ENCODE data around the gene ZNF581.

Gene ZNF581

DNA sequence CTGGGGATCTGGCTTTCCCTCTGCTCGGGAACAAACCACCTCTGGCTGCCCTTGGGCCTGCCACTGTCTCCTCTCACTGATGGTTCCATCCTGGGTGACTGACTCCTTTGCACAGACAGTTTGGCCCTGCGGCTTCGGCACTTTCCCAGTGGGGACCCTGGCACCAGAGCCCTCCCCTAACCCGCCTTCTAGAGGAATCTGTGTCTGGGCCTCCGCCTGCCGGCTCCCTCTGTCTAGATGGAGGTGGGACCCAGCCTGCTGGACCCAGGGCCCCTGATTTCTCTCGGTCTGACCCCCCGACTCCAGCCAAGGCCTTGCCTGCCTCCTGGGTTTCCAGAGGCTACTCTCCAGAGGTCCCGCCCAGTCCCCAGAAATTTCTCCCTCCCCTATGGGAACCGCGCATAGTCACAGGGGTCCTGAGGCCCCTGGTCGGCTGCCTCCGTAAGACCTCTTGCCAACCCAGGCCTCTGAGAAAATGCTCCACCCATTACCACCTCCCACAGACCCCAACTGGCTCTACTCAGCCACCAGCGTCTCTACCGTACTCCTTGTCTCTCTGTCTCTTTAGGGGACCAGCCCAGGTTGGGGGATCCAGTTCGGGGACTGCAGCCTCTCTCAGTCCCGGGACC lies 7.3 kb downstream of the ZNF581 start:
- DNase-seq (ENCODE audit: low spot score): no peak
- TF ChIP-seq CTCF (conservative IDR thresholded peaks at IDR 0.05; ENCODE audit: low read depth): no peak
- H3K27ac ChIP-seq: peak overlapping the region; percentile 96
- CTCF ChIA-PET: interaction anchor here (0.7 kb wide), 1 partner anchor 947 kb away, joined by 3 read pairs; no protein-coding TSS in a partner anchor
- POLR2A ChIA-PET (ENCODE audit: low non-redundant PET): no interaction called here

DNA sequence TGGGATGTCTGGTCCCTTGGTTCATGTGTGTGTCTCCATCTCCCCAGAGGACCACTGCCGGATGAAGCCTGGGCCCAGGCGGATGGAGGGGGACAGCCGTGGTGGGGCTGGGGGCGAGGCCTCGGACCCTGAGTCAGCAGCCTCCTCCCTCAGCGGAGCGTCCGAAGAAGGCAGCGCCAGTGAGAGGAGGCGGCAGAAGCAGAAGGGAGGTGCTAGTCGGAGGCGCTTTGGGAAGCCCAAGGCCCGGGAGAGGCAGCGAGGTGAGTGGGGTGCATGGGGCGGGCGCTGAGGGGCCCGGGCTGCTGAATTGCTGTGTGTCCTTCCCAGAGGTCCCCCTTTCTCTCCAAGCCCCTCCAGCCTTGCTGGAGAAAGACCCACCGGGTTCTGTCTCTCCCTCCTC lies 7.8 kb downstream of the ZNF581 start:
- no peak for TF ChIP-seq CTCF (conservative IDR thresholded peaks at IDR 0.05; ENCODE audit: low read depth)
- no peak for DNase-seq (ENCODE audit: low spot score)
- peak overlapping the region; percentile 96 for H3K27ac ChIP-seq
- POLR2A ChIA-PET (ENCODE audit: low non-redundant PET): no interaction called here
- CTCF ChIA-PET: no interaction called here

DNA sequence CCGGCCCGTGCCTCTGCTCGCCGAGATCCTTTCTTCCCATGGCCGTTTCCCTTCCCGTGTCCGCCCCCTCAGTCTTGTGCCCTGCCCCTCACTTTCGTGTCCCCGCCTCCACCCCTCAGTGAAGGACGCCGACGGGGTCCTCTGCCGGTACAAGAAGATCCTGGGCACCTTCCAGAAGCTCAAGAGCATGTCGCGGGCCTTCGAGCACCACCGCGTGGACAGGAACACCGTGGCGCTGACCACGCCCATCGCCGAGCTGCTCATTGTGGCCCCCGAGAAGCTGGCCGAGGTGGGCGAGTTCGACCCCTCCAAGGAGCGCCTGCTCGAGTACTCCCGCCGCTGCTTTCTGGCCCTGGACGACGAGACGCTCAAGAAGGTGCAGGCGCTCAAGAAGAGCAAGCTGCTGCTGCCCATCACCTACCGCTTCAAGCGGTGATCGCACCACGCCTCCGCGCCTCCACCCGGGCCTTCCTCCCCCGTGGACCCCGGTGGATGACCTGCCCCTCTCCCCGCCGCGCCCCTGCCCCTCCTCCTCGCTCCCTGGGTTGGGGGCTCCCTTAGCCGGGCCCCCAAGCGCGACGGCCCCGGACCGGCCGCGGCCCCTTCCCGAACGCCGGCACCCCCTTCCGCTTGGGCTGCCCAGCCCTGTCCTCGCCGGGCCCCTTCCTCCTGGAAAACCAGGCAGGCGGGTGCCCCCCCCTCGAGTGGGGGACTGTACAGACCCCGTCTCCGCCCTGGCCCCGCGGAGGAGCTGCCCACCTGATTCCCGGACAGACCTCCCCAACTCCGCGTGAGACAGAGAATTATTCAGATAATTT lies 9.1 kb downstream of the ZNF581 start:
- H3K27ac ChIP-seq: peak overlapping the region; percentile 98
- ChIA-PET POLR2A (ENCODE audit: low non-redundant PET) (interaction anchor here (0.6 kb wide), 1 partner anchor 1491 kb away, joined by 4 read pairs; no protein-coding TSS in a partner anchor), CTCF (interaction anchor here (0.6 to 0.8 kb wide), 6 partner anchors 19 to 536 kb away, joined by 3 to 7 read pairs (median 4); no protein-coding TSS in a partner anchor)
- no peak for TF ChIP-seq CTCF (conservative IDR thresholded peaks at IDR 0.05; ENCODE audit: low read depth)
- DNase-seq (ENCODE audit: low spot score): no peak

- TF ChIP-seq CTCF (conservative IDR thresholded peaks at IDR 0.05; ENCODE audit: low read depth): peak; percentile 98
- CTCF ChIA-PET: interaction anchor here (0.6 to 0.8 kb wide), 6 partner anchors 14 to 155 kb away, joined by 3 to 7 read pairs (median 4); no protein-coding TSS in a partner anchor
- POLR2A ChIA-PET (ENCODE audit: low non-redundant PET): interaction anchor here (0.6 to 0.9 kb wide), 3 partner anchors 11 to 1489 kb away, joined by 3 to 4 read pairs (median 3); no protein-coding TSS in a partner anchor
- peak overlapping the region; percentile 98 for H3K27ac ChIP-seq
- DNase-seq (ENCODE audit: low spot score): peak; percentile 94
Observed at GRCh38 chr19:55653651-55654322, 10.3 kb downstream of the ZNF581 start.

DNA sequence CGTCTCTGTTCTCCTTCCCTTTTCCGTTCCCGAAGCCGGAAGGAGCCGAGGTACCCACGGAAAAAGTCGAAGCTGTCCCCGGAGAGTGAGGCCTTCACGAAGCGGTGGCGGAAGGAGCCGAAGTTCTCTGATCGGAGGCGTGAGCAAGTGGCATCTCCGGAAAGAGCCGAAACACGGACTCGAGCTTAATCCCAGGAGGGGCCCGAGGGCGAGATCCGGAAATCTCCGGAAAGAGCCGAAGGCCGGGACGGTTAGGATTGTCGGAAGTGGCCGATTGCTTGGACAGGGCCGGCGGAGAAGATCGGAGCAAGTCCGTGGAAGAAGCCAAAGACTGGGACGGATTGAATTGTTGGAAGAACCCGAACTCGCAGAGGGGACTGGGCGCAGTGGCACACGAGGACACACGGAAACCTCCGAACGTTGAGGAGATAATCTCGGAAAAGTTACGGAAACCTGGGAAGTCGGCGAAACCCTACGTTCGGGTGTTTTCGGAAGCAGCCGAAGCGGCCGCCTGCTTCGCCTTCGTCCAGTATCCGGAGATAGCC lies 10.9 kb downstream of the ZNF581 start:
- ChIA-PET POLR2A (ENCODE audit: low non-redundant PET) (interaction anchor here (0.9 kb wide), 2 partner anchors 11 to 17 kb away, joined by 3 read pairs; no protein-coding TSS in a partner anchor), CTCF (interaction anchor here (0.6 to 0.7 kb wide), 3 partner anchors 14 to 36 kb away, joined by 3 to 5 read pairs (median 4); no protein-coding TSS in a partner anchor)
- peak overlapping the region; percentile 98 for H3K27ac ChIP-seq
- TF ChIP-seq CTCF (conservative IDR thresholded peaks at IDR 0.05; ENCODE audit: low read depth): no peak
- peak; percentile 95 for DNase-seq (ENCODE audit: low spot score)
